Measurements from ENCODE around the gene SNX33. TPM values are rescaled to one million over a fixed set of nuclear protein-coding genes. Genes with fewer than 3 reads are reported as not detected.
"Not testable (repeated sequence)": the region's sequence is repeated elsewhere in the genome, so short reads cannot be mapped to it uniquely, and the experiment has no call there.

Gene SNX33
- total RNA-seq, 2 donors from 2014 or later = 18.9 to 23.2 TPM

- no peaks in the 10 kb centered on the region for H3K27me3 Mint-ChIP-seq (ENCODE audit: insufficient read depth)
- H3K27ac Mint-ChIP-seq = no peak overlapping the region
- no peak overlapping the region for H3K9ac ChIP-seq (ENCODE audit: extremely low read depth, low read length, poor library complexity, severe bottlenecking)
- H3K9me3 ChIP-seq (ENCODE audit: control insufficient read depth, low read length) = no peaks in the 10 kb centered on the region
- no peaks in the 10 kb centered on the region for H3K36me3 ChIP-seq (ENCODE audit: control insufficient read depth, insufficient read depth, low read length)
- no peak overlapping the region for H3K4me3 ChIP-seq (ENCODE audit: low read length)
- WGBS, 2 experiments (ENCODE audit: insufficient coverage in 1 of 2, insufficient read length in 1 of 2) = 94 to 98% methylated on average over 23 to 41 of the region's 41 CpGs
- H3K27ac ChIP-seq (ENCODE audit: low read depth, low read length) = no peak overlapping the region
- DNase-seq = no peak
- H3K4me1 ChIP-seq (ENCODE audit: control insufficient read depth, insufficient read depth, low read length) = peaks cover 14% of the 10 kb centered on the region
- peaks cover 32% of the 10 kb centered on the region for H3K4me1 Mint-ChIP-seq
- no peaks in the 10 kb centered on the region for H3K9me3 Mint-ChIP-seq
- H3K27me3 ChIP-seq (ENCODE audit: control insufficient read depth, insufficient read depth, low read length, poor library complexity, severe bottlenecking) = no peaks in the 10 kb centered on the region
- no peak overlapping the region for H3K4me3 Mint-ChIP-seq
- no peaks in the 10 kb centered on the region for H3K36me3 Mint-ChIP-seq (ENCODE audit: low read depth)
- no peak for TF ChIP-seq CTCF (conservative IDR thresholded peaks at IDR 0.05)
These were observed 28.1 kb downstream of the SNX33 start for GRCh38 chr15:75675579-75676404.

GRCh38 chr15:75676688-75677464, 29.2 kb downstream of the SNX33 start:
- no peak overlapping the region for H3K27ac Mint-ChIP-seq
- H3K36me3 Mint-ChIP-seq (ENCODE audit: low read depth) = no peaks in the 10 kb centered on the region
- Histone ChIP-seq H3K36me3 (ENCODE audit: control insufficient read depth, insufficient read depth, low read length) (no peaks in the 10 kb centered on the region), H3K27ac (ENCODE audit: low read depth, low read length) (no peak overlapping the region), H3K9me3 (ENCODE audit: control insufficient read depth, low read length) (no peaks in the 10 kb centered on the region), H3K9ac (ENCODE audit: extremely low read depth, low read length, poor library complexity, severe bottlenecking) (no peak overlapping the region), H3K4me1 (ENCODE audit: control insufficient read depth, insufficient read depth, low read length) (peaks cover 14% of the 10 kb centered on the region), H3K27me3 (ENCODE audit: control insufficient read depth, insufficient read depth, low read length, poor library complexity, severe bottlenecking) (no peaks in the 10 kb centered on the region), H3K4me3 (ENCODE audit: low read length) (no peak overlapping the region)
- peaks cover 30% of the 10 kb centered on the region for H3K4me1 Mint-ChIP-seq
- no peak for TF ChIP-seq CTCF (conservative IDR thresholded peaks at IDR 0.05)
- 95% methylated on average over 17 to 30 of the region's 30 CpGs for WGBS, 2 experiments (ENCODE audit: insufficient coverage in 1 of 2, insufficient read length in 1 of 2)
- H3K27me3 Mint-ChIP-seq (ENCODE audit: insufficient read depth) = no peaks in the 10 kb centered on the region
- no peak overlapping the region for H3K4me3 Mint-ChIP-seq
- DNase-seq = no peak
- H3K9me3 Mint-ChIP-seq = no peaks in the 10 kb centered on the region

- Histone ChIP-seq H3K4me1 (ENCODE audit: control insufficient read depth, insufficient read depth, low read length) (peaks cover 7% of the 10 kb centered on the region), H3K9ac (ENCODE audit: extremely low read depth, low read length, poor library complexity, severe bottlenecking) (no peak overlapping the region), H3K36me3 (ENCODE audit: control insufficient read depth, insufficient read depth, low read length) (no peaks in the 10 kb centered on the region), H3K9me3 (ENCODE audit: control insufficient read depth, low read length) (no peaks in the 10 kb centered on the region), H3K27ac (ENCODE audit: low read depth, low read length) (no peak overlapping the region), H3K4me3 (ENCODE audit: low read length) (no peak overlapping the region), H3K27me3 (ENCODE audit: control insufficient read depth, insufficient read depth, low read length, poor library complexity, severe bottlenecking) (no peaks in the 10 kb centered on the region)
- 86 to 90% methylated on average over 14 to 16 of the region's 16 CpGs for whole genome bisulfite sequencing, 2 experiments (ENCODE audit: insufficient coverage in 1 of 2, insufficient read length in 1 of 2)
- no peaks in the 10 kb centered on the region for H3K27me3 Mint-ChIP-seq (ENCODE audit: insufficient read depth)
- no peak overlapping the region for H3K4me3 Mint-ChIP-seq
- no peak overlapping the region for H3K27ac Mint-ChIP-seq
- H3K4me1 Mint-ChIP-seq = peaks cover 24% of the 10 kb centered on the region
- no peaks in the 10 kb centered on the region for H3K36me3 Mint-ChIP-seq (ENCODE audit: low read depth)
- no peaks in the 10 kb centered on the region for H3K9me3 Mint-ChIP-seq
- TF ChIP-seq CTCF (conservative IDR thresholded peaks at IDR 0.05) = no peak
- DNase-seq = no peak
These were observed 30.0 kb downstream of the SNX33 start for GRCh38 chr15:75677465-75678323.

- WGBS, 2 experiments (ENCODE audit: insufficient coverage in 1 of 2, insufficient read length in 1 of 2) = 81 to 92% methylated on average over 6 of the region's 6 CpGs
- H3K9me3 Mint-ChIP-seq = not testable (repeated sequence)
- H3K4me1 Mint-ChIP-seq = peaks cover 18% of the 10 kb centered on the region
These were observed 30.6 kb downstream of the SNX33 start for GRCh38 chr15:75678324-75678690.

More at GRCh38 chr15:75678324-75678690, 30.6 kb downstream of the SNX33 start:
- not testable (repeated sequence) for DNase-seq; H3K27me3 Mint-ChIP-seq (ENCODE audit: insufficient read depth); H3K4me3 Mint-ChIP-seq; H3K36me3 ChIP-seq (ENCODE audit: control insufficient read depth, insufficient read depth, low read length); H3K9me3 ChIP-seq (ENCODE audit: control insufficient read depth, low read length); H3K36me3 Mint-ChIP-seq (ENCODE audit: low read depth); H3K4me3 ChIP-seq (ENCODE audit: low read length); H3K27me3 ChIP-seq (ENCODE audit: control insufficient read depth, insufficient read depth, low read length, poor library complexity, severe bottlenecking); H3K9ac ChIP-seq (ENCODE audit: extremely low read depth, low read length, poor library complexity, severe bottlenecking); H3K27ac Mint-ChIP-seq; H3K27ac ChIP-seq (ENCODE audit: low read depth, low read length); H3K4me1 ChIP-seq (ENCODE audit: control insufficient read depth, insufficient read depth, low read length)

All from endodermal cell (in vitro differentiated cells).